ENCODE measurements around the gene PGM1.

GRCh38 chr1:63675420-63675931 is 82.3 kb downstream of the PGM1 start:
- TF ChIP-seq CTCF (IDR thresholded peaks at IDR 0.05): no peak
- TF ChIP-seq POLR2A (IDR thresholded peaks at IDR 0.05): no peak
